Activated T-cell treated with anti-CD3 and anti-CD28 coated beads for 24 hours (primary cell): ENCODE data around the gene GNPTG.

Experiments used
- DNase-seq: peaks from one replicate; pipeline ENCODE4 v3.0.0-alpha.2; 2020; ENCODE audit warnings: low read depth

Gene GNPTG

DNA sequence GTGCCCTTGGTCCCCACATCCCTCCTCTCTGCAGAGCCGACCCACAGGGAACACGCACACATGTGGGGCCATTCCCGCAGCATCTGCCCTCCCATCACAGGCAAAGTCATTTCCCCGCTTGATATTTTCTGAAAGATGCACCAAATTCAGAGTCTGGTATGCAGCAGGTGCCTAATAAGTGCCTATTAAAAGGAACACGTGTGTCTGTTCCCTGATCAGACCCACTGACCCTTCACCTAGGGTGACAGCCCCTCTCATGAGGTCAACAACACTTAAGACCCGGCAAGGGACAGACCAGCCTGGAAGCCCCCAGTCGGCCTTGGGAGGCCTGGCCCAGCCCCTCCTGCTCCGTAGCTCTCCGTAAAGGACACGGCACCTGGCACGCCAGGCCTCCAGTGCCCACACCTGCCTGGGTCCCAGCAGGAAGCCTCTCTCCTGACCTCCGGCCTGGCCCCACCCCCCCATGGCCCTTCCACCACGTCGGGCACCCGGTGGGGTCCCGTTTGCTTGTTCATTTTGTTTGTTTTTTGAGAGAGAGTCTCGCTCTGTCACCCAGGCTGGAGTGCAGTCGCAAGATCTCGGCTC, 42.7 kb downstream of the GNPTG start:
- no peak for DNase-seq

GRCh38 chr16:1395444-1396031, 43.8 kb downstream of the GNPTG start:
- no peak for DNase-seq

GRCh38 chr16:1397779-1398178, 46.0 kb downstream of the GNPTG start:
- no peak for DNase-seq

- no peak for DNase-seq
These were observed 46.6 kb downstream of the GNPTG start for GRCh38 chr16:1398351-1398750.

DNA sequence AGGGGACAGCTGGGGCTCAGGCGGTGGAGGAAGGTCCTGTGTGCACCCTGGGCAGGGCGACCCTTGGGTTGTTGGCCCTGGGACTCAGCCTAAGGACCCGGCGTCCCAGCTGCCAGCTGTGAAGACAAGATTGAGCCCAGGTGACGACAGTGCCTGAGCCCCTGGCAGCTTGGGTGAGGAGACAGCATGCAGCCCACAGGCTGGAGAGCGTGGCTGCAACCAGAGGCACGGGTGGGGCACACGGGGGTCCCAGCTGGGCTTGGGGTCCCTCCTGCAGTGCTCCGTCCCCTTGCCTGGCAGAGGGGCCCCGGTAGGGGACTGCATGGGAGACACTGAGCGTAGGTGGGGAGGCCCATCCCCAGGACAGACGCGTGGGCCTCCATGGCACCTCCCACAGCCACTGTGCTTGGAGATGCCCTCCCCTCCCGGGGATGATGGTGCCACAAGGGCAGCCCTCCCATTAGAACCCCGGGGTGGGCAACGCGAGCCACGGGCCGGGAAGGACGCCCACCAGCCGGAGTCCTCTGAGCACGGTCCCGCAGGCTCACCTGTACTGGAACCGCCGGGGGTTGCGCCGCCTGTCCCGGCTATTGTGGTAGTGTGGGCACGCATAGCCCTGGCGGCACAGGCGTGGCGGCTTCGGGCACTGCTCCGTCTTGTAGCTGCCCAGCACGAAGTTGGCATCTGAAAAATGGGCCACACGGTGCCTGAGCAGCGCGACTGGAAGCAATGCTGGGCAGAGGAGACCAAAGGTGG, 47.3 kb downstream of the GNPTG start:
- DNase-seq: no peak

GRCh38 chr16:1401061-1401757, 49.5 kb downstream of the GNPTG start:
- DNase-seq: no peak

- no peak for DNase-seq
These were observed 50.0 kb downstream of the GNPTG start for GRCh38 chr16:1401758-1402154.

- no peak for DNase-seq
These were observed 51.3 kb downstream of the GNPTG start for GRCh38 chr16:1403036-1403435.

- DNase-seq: no peak
These were observed 52.0 kb downstream of the GNPTG start for GRCh38 chr16:1403733-1404132.

GRCh38 chr16:1407753-1408152, 56.0 kb downstream of the GNPTG start:
- no peak for DNase-seq

DNA sequence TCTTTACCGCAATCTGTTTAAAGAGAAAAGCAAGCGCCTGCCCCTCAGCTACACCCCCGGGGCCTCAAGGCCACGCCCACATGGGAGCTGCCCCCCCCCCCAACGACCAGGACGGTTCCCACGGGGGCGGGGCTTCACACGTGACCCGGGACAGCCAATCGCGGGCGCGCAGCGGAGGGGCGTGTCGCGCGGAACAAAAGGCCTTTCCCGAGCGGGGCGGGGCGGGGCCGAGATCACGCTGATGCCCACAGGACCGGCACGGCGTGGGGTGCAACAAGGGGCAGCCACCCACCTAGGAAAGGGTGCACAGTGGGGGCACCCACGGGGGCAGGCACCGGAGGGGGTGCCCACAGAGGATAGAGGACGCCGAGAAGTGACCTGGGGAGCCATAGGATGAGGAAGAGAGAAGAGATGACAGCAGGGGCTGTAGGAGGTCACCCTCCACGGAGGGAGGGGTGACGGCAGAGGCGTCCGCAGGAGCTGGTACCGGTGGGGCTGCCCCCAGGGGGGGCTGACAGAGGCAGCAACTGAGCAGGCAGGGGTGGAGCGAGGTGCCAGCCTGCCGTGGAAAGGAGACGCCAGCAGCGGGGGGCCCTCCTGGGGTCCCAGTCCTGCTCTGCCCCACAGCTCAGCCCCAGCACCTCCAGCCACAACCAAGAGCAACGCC, 56.6 kb downstream of the GNPTG start:
- peak; percentile 95 for DNase-seq

DNA sequence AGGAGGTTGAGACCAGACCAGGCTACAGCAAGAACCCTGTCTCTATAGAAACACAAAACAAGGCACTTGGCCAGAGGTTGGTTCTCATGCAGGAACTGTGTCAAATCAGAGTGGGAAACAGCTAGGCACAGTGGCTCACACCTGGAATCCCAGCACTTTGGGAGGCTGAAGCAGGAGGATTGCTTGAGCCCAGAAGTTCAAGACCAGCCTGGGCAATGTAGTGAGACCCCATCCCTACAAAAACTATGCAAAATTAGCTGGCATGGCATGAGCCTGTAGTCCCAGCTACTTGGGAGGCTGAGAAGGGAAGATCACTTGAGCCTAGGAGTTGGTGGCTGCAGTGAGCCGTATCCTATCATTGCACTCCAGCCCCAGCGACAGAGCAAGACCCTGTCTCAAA, 61.1 kb downstream of the GNPTG start:
- no peak for DNase-seq
